HG03520 (cell line): Measurements from ENCODE around the gene CCDC88A.
"Not testable (repeated sequence)": the region's sequence is repeated elsewhere in the genome, so short reads cannot be mapped to it uniquely, and the experiment has no call there.

Experiments used
- ATAC-seq: cut with Tn5 transposase; IDR thresholded peaks from one replicate; pipeline ENCODE4 v1.9.1; 2021; ENCODE audit warnings: mild to moderate bottlenecking, moderate library complexity; ENCODE audit not compliant: unreplicated experiment

The CCDC88A gene

GRCh38 chr2:55419679-55420438 is at the start of gene CCDC88A:
Gene CCDC88A, minus strand, starts transcription at chr2:55419856. Its CDS starts 777 bp downstream, at chr2:55419079.
- ATAC-seq: peak; percentile 71

- ATAC-seq: no peak
Measured at GRCh38 chr2:55461679-55462078, 42.0 kb upstream of the CCDC88A start.

- no peak for ATAC-seq
Measured at GRCh38 chr2:55460562-55460961, 40.9 kb upstream of the CCDC88A start.

- ATAC-seq: no peak
Measured at GRCh38 chr2:55459714-55460274, 40.1 kb upstream of the CCDC88A start.

- ATAC-seq: no peak
Measured at GRCh38 chr2:55459279-55459678, 39.6 kb upstream of the CCDC88A start.

GRCh38 chr2:55454121-55454520 is 34.5 kb upstream of the CCDC88A start:
- ATAC-seq: no peak

- ATAC-seq: peak; percentile 46
Measured at GRCh38 chr2:55452879-55453278, 33.2 kb upstream of the CCDC88A start.

- ATAC-seq: no peak
Measured at GRCh38 chr2:55451699-55452098, 32.0 kb upstream of the CCDC88A start.

GRCh38 chr2:55450014-55450413 is 30.4 kb upstream of the CCDC88A start:
- not testable (repeated sequence) for ATAC-seq

GRCh38 chr2:55442045-55442760 is 22.5 kb upstream of the CCDC88A start:
- not testable (repeated sequence) for ATAC-seq

GRCh38 chr2:55441280-55441892 is 21.7 kb upstream of the CCDC88A start:
- no peak for ATAC-seq

GRCh38 chr2:55439101-55439397 is 19.4 kb upstream of the CCDC88A start:
- ATAC-seq: no peak

GRCh38 chr2:55438391-55439100 is 18.9 kb upstream of the CCDC88A start:
- no peak for ATAC-seq

- no peak for ATAC-seq
Measured at GRCh38 chr2:55437515-55438390, 18.1 kb upstream of the CCDC88A start.

GRCh38 chr2:55431982-55432627 is 12.4 kb upstream of the CCDC88A start:
- no peak for ATAC-seq

GRCh38 chr2:55430211-55430975 is 10.7 kb upstream of the CCDC88A start:
- no peak for ATAC-seq

GRCh38 chr2:55428258-55428657 is 8.6 kb upstream of the CCDC88A start:
- no peak for ATAC-seq

GRCh38 chr2:55425431-55425831 is 5.8 kb upstream of the CCDC88A start:
- no peak for ATAC-seq
